HepG2 (cell line): ENCODE data around the gene C2orf42. TPM values are rescaled to one million over a fixed set of nuclear protein-coding genes. Genes with fewer than 3 reads are reported as not detected.

ENCODE experiments used
- FIP1L1 ChIP-seq: fragments of 200-400 bp; formaldehyde crosslinking; IDR thresholded peaks from 2 replicates; pipeline ENCODE4 v1.6.1; 2018; ENCODE audit warnings: low read depth, mild to moderate bottlenecking, low read length, moderate library complexity, borderline replicate concordance; ENCODE audit not compliant: insufficient read depth
- HNF4G ChIP-seq, 2 experiments: sonication (generic) in 1 of 2; formaldehyde crosslinking in 1 of 2; IDR thresholded peaks; 2 replicates each; pipeline versions ENCODE4 v1.4.0 to v1.6.1; 2011 to 2020; ENCODE audit warnings: borderline replicate concordance in 2 of 2, low read depth in 2 of 2, mild to moderate bottlenecking in 2 of 2, low read length in 1 of 2, missing genetic modification reagents in 1 of 2, moderate library complexity in 1 of 2
- KDM2A ChIP-seq: sonication (generic); formaldehyde crosslinking; IDR thresholded peaks from 2 replicates; pipeline ENCODE4 v1.4.0; 2020; ENCODE audit warnings: low read depth, missing genetic modification reagents, borderline replicate concordance
- MIXL1 ChIP-seq: IDR thresholded peaks from 2 replicates; pipeline ENCODE4 v1.6.1; 2016
- NFYC ChIP-seq: IDR thresholded peaks from 2 replicates; pipeline ENCODE4 v1.6.1; 2016; ENCODE audit warnings: missing genetic modification reagents, missing compliant biosample characterization
- NRL ChIP-seq: sonication (generic); formaldehyde crosslinking; IDR thresholded peaks from 2 replicates; pipeline ENCODE4 v1.5.0; 2020; ENCODE audit warnings: missing genetic modification reagents, mild to moderate bottlenecking, moderate library complexity, borderline replicate concordance
- PAF1 ChIP-seq: IDR thresholded peaks from 2 replicates; pipeline ENCODE4 v1.6.1; 2016; ENCODE audit warnings: missing genetic modification reagents, missing compliant biosample characterization
- RELA ChIP-seq: sonication (generic); formaldehyde crosslinking; IDR thresholded peaks from 2 replicates; pipeline ENCODE4 v1.4.0; 2020; ENCODE audit warnings: missing genetic modification reagents
- SKI ChIP-seq: fragments of 450-650 bp; IDR thresholded peaks from one replicate; pipeline ENCODE4 v1.6.1; 2018; ENCODE audit warnings: mild to moderate bottlenecking; ENCODE audit not compliant: partially characterized antibody
- TSC22D2 ChIP-seq: sonication (generic); formaldehyde crosslinking; IDR thresholded peaks from 2 replicates; pipeline ENCODE4 v1.5.1; 2020; ENCODE audit warnings: missing genetic modification reagents, mild to moderate bottlenecking, borderline replicate concordance
- ZNF274 ChIP-seq: sonication (generic); formaldehyde crosslinking; IDR thresholded peaks from 2 replicates; pipeline ENCODE4 v1.5.1; 2020; ENCODE audit warnings: mild to moderate bottlenecking, missing genetic modification reagents
- ZNF781 ChIP-seq: sonication (generic); formaldehyde crosslinking; IDR thresholded peaks from 2 replicates; pipeline ENCODE4 v1.5.1; 2020; ENCODE audit warnings: borderline replicate concordance, mild to moderate bottlenecking, missing genetic modification reagents; ENCODE audit errors: not compliant biosample characterization
- polyA plus RNA-seq, 8 experiments: library from polyadenylated mRNA; depleted of rRNA in 3 of 8; stranded (reverse) in 7 of 8; unstranded in 1 of 8; fragments of >200 nt; fragmentation: Illumina TruSeq in 4 of 8; extraction: Trizol in 4 of 8; gene quantifications; 2 replicates each; pipeline versions ENCODE4 v1.2.1 to v1.2.3, GENCODE V29; 2011 to 2016; ENCODE audit warnings: low read depth in 4 of 8, missing spikeins in 1 of 8, mixed read lengths in 1 of 8; ENCODE audit not compliant: insufficient read depth in 1 of 8
- total RNA-seq, 5 experiments: library from RNA; depleted of rRNA; stranded (reverse); fragments of >200 nt; fragmentation: Illumina TruSeq; extraction: Trizol; gene quantifications; 2 replicates each; pipeline ENCODE4 v1.2.3, GENCODE V29; 2016; ENCODE audit warnings: low read depth in 1 of 5
- TF ChIP-seq, protein P1 (sequence below): sonication (generic); formaldehyde crosslinking; IDR thresholded peaks from 2 replicates; pipeline ENCODE4 v1.4.0; 2020; ENCODE audit warnings: missing genetic modification reagents, low read depth, mild to moderate bottlenecking, borderline replicate concordance
- TF ChIP-seq, protein P2 (sequence below), 2 experiments: sonication (generic) in 1 of 2; formaldehyde crosslinking in 1 of 2; IDR thresholded peaks; 2 replicates each; pipeline versions ENCODE4 v1.6.1 to v1.9.0; 2014 to 2022; ENCODE audit warnings: antibody characterized with exemption in 1 of 2, borderline replicate concordance in 1 of 2, inconsistent platforms in 1 of 2, low read depth in 1 of 2, missing genetic modification reagents in 1 of 2
- TF ChIP-seq, protein P3 (sequence below): sonication (generic); formaldehyde crosslinking; IDR thresholded peaks from 2 replicates; pipeline ENCODE4 v1.8.1; 2022; ENCODE audit warnings: mild to moderate bottlenecking, missing genetic modification reagents
- TF ChIP-seq, protein P4 (sequence below): IDR thresholded peaks from 2 replicates; pipeline ENCODE4 v1.6.1; 2012; ENCODE audit warnings: low read length, improper control_type of control experiment

C2orf42 gene
- total and polyA plus RNA-seq, 2 of the 13 experiments (the other 11 are each of a cell fraction or from before 2014, with no cell fraction given), result 9.3 to 9.9 TPM

DNA sequence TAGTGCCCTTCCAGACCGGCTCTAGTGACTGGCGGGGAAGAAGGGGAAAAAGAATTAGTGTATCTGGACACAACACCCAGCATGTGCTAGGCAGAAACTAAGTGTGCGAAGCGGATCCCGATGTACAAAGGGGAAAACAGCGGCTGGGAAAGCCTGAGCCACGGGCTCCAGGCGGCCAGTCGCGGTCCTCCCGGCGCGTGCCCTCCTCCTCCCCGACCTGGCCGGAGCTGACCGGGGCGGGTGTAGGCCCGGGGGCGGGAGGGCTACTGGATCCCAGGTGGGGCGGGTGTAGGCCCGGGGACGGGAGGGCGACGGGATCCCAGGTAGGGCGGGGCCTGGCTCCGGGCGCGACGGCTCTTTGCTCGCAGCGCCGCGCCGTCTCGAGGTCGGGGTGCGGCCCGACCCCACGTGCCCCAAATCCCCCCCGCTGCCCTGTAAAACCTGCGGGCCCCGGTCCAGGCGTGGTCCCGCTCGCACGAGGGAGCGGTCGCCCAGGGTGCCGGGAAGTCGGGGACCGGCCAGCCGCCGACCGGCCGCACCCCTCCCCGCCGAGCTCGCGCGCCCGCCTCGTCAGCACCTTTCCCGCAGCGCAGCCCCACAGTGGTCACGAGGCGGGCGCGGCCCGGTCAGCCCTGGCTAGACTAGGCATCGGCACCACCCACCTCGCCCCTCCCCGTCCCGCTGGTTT, 48.8 kb downstream of the C2orf42 start (continued):
- TF ChIP-seq ZNF274 (CRISPR knock-in tag) (no peak), MIXL1 (CRISPR knock-in tag) (no peak), RELA (CRISPR knock-in tag) (peak; percentile 26; the same call in 1 of the 2 replicates), TSC22D2 (CRISPR knock-in tag) (0 out of 2 replicates have a peak, but pooled peaks have one; percentile 27), NFYC (CRISPR knock-in tag) (no peak), ZNF781 (CRISPR knock-in tag) (no peak), PAF1 (no peak), HNF4G (IDR thresholded peaks at IDR 0.05; ENCODE audit: borderline replicate concordance, low read depth, low read length) (no peak; the same call in 1 of the 2 replicates), HNF4G (CRISPR knock-in tag; IDR thresholded peaks at IDR 0.05; ENCODE audit: borderline replicate concordance, low read depth) (0 out of 2 replicates have a peak, but pooled peaks have one; percentile 12), KDM2A (CRISPR knock-in tag) (peak; percentile 14), SKI (peak; percentile 92), NRL (0 out of 2 replicates have a peak, but pooled peaks have one; percentile 8), FIP1L1 (no peak)
- TF ChIP-seq, protein P1, sequence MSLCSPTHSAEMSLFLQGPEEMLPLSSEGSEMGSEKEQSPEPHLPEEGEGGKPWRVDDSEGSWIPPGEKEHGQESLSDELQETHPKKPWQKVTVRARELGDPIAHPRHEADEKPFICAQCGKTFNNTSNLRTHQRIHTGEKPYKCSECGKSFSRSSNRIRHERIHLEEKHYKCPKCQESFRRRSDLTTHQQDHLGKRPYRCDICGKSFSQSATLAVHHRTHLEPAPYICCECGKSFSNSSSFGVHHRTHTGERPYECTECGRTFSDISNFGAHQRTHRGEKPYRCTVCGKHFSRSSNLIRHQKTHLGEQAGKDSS (CRISPR knock-in tag), result peak; percentile 91; the same call in 1 of the 2 replicates
- TF ChIP-seq, protein P2, sequence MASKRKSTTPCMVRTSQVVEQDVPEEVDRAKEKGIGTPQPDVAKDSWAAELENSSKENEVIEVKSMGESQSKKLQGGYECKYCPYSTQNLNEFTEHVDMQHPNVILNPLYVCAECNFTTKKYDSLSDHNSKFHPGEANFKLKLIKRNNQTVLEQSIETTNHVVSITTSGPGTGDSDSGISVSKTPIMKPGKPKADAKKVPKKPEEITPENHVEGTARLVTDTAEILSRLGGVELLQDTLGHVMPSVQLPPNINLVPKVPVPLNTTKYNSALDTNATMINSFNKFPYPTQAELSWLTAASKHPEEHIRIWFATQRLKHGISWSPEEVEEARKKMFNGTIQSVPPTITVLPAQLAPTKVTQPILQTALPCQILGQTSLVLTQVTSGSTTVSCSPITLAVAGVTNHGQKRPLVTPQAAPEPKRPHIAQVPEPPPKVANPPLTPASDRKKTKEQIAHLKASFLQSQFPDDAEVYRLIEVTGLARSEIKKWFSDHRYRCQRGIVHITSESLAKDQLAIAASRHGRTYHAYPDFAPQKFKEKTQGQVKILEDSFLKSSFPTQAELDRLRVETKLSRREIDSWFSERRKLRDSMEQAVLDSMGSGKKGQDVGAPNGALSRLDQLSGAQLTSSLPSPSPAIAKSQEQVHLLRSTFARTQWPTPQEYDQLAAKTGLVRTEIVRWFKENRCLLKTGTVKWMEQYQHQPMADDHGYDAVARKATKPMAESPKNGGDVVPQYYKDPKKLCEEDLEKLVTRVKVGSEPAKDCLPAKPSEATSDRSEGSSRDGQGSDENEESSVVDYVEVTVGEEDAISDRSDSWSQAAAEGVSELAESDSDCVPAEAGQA (IDR thresholded peaks at IDR 0.05; ENCODE audit: low read depth), result no peak
- TF ChIP-seq, protein P2 (CRISPR knock-in tag; IDR thresholded peaks at IDR 0.05; ENCODE audit: borderline replicate concordance), result no peak; the same call in none of the 2 replicates
- TF ChIP-seq, protein P3, sequence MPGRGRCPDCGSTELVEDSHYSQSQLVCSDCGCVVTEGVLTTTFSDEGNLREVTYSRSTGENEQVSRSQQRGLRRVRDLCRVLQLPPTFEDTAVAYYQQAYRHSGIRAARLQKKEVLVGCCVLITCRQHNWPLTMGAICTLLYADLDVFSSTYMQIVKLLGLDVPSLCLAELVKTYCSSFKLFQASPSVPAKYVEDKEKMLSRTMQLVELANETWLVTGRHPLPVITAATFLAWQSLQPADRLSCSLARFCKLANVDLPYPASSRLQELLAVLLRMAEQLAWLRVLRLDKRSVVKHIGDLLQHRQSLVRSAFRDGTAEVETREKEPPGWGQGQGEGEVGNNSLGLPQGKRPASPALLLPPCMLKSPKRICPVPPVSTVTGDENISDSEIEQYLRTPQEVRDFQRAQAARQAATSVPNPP (CRISPR knock-in tag), result no peak; the same call in 1 of the 2 replicates
- TF ChIP-seq, protein P4, sequence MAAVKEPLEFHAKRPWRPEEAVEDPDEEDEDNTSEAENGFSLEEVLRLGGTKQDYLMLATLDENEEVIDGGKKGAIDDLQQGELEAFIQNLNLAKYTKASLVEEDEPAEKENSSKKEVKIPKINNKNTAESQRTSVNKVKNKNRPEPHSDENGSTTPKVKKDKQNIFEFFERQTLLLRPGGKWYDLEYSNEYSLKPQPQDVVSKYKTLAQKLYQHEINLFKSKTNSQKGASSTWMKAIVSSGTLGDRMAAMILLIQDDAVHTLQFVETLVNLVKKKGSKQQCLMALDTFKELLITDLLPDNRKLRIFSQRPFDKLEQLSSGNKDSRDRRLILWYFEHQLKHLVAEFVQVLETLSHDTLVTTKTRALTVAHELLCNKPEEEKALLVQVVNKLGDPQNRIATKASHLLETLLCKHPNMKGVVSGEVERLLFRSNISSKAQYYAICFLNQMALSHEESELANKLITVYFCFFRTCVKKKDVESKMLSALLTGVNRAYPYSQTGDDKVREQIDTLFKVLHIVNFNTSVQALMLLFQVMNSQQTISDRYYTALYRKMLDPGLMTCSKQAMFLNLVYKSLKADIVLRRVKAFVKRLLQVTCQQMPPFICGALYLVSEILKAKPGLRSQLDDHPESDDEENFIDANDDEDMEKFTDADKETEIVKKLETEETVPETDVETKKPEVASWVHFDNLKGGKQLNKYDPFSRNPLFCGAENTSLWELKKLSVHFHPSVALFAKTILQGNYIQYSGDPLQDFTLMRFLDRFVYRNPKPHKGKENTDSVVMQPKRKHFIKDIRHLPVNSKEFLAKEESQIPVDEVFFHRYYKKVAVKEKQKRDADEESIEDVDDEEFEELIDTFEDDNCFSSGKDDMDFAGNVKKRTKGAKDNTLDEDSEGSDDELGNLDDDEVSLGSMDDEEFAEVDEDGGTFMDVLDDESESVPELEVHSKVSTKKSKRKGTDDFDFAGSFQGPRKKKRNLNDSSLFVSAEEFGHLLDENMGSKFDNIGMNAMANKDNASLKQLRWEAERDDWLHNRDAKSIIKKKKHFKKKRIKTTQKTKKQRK, result no peak
